WERI-Rb-1 (cell line): ENCODE results near the gene BTC.
"Not testable (repeated sequence)": the region's sequence is repeated elsewhere in the genome, so short reads cannot be mapped to it uniquely, and the experiment has no call there.

Experiments used
- DNase-seq: peaks from one replicate; pipeline ENCODE4 v3.0.0-alpha.2; 2020
- H3K27ac ChIP-seq: fragments of 250-450 bp; sonication (Bioruptor Pico); 2 replicates; pipeline ENCODE4 v1.5.1; 2020; ENCODE audit warnings: mild to moderate bottlenecking, moderate library complexity
- H3K27me3 ChIP-seq: fragments of 250-450 bp; sonication (Bioruptor Pico); 2 replicates; pipeline ENCODE4 v1.5.1; 2021; ENCODE audit warnings: mild to moderate bottlenecking, low read depth, moderate library complexity; ENCODE audit not compliant: insufficient read depth, severe bottlenecking
- H3K36me3 ChIP-seq: fragments of 250-450 bp; sonication (Bioruptor Pico); 2 replicates; pipeline ENCODE4 v1.5.1; 2020; ENCODE audit warnings: mild to moderate bottlenecking, moderate library complexity
- H3K4me3 ChIP-seq: 2 replicates; pipeline ENCODE4 v1.5.1; 2011; ENCODE audit warnings: low read depth, mild to moderate bottlenecking, control low read depth, low read length
- H3K9me3 ChIP-seq: fragments of 250-450 bp; sonication (Bioruptor Pico); 2 replicates; pipeline ENCODE4 v1.5.1; 2021; ENCODE audit warnings: mild to moderate bottlenecking, moderate library complexity; ENCODE audit not compliant: severe bottlenecking
- CTCF ChIP-seq: IDR thresholded peaks from 2 replicates; pipeline ENCODE4 v1.5.1; 2011; ENCODE audit warnings: low read depth, mild to moderate bottlenecking, control low read depth, inconsistent platforms, low read length

Gene BTC

GRCh38 chr4:74822603-74823002, 28.3 kb upstream of the BTC start:
- TF ChIP-seq CTCF = no peak
- H3K36me3 ChIP-seq = no peaks in the 10 kb centered on the region
- no peak overlapping the region for H3K4me3 ChIP-seq
- H3K9me3 ChIP-seq = peaks cover 4% of the 10 kb centered on the region
- no peak for DNase-seq
- no peaks in the 10 kb centered on the region for H3K27me3 ChIP-seq
- H3K27ac ChIP-seq = no peak overlapping the region

GRCh38 chr4:74821541-74821940, 27.2 kb upstream of the BTC start:
- TF ChIP-seq CTCF = no peak
- Histone ChIP-seq H3K36me3 (no peaks in the 10 kb centered on the region), H3K27ac (no peak overlapping the region), H3K4me3 (no peak overlapping the region), H3K9me3 (peaks cover 4% of the 10 kb centered on the region), H3K27me3 (no peaks in the 10 kb centered on the region)
- DNase-seq = no peak

- H3K27ac ChIP-seq = no peak overlapping the region
- H3K4me3 ChIP-seq = no peak overlapping the region
- no peaks in the 10 kb centered on the region for H3K27me3 ChIP-seq
- no peaks in the 10 kb centered on the region for H3K36me3 ChIP-seq
- H3K9me3 ChIP-seq = no peaks in the 10 kb centered on the region
- TF ChIP-seq CTCF = no peak
- no peak for DNase-seq
These were observed 19.7 kb upstream of the BTC start for GRCh38 chr4:74814052-74814451.

- not testable (repeated sequence) for H3K36me3 ChIP-seq, DNase-seq, H3K9me3 ChIP-seq, H3K27me3 ChIP-seq, H3K4me3 ChIP-seq, H3K27ac ChIP-seq
These were observed 17.7 kb upstream of the BTC start for GRCh38 chr4:74812056-74812455.

- Histone ChIP-seq H3K4me3 (no peak overlapping the region), H3K9me3 (no peaks in the 10 kb centered on the region), H3K27me3 (no peaks in the 10 kb centered on the region), H3K27ac (no peak overlapping the region), H3K36me3 (no peaks in the 10 kb centered on the region)
- no peak for TF ChIP-seq CTCF
- DNase-seq = no peak
These were observed 11.3 kb upstream of the BTC start for GRCh38 chr4:74805601-74806000.

- no peak for DNase-seq
- no peaks in the 10 kb centered on the region for H3K9me3 ChIP-seq
- no peak overlapping the region for H3K27ac ChIP-seq
- H3K27me3 ChIP-seq = no peaks in the 10 kb centered on the region
- TF ChIP-seq CTCF = no peak
- H3K36me3 ChIP-seq = no peaks in the 10 kb centered on the region
- no peak overlapping the region for H3K4me3 ChIP-seq
These were observed 6.0 kb upstream of the BTC start for GRCh38 chr4:74800310-74800709.

- H3K27me3 ChIP-seq = no peaks in the 10 kb centered on the region
- no peak for DNase-seq
- H3K27ac ChIP-seq = no peak overlapping the region
- no peak for TF ChIP-seq CTCF
- H3K36me3 ChIP-seq = no peaks in the 10 kb centered on the region
- no peak overlapping the region for H3K4me3 ChIP-seq
- H3K9me3 ChIP-seq = no peaks in the 10 kb centered on the region
These were observed 2.3 kb upstream of the BTC start for GRCh38 chr4:74796631-74797030.
